Thymus (tissue), 11 donors: Measurements from ENCODE around the gene MOGAT1. TPM values are rescaled to one million over a fixed set of nuclear protein-coding genes. Genes with fewer than 3 reads are reported as not detected.
A peak's percentile ranks its signal among the peaks of the same experiment; 100 is the strongest.

ENCODE experiments used
- DNase-seq, 9 donors: peaks; one replicate each; pipeline ENCODE4 v3.0.0-alpha.2; 2013; ENCODE audit warnings: low spot score in 9 of 9, low read depth in 6 of 9, missing footprints in 1 of 9
- H3K27ac ChIP-seq, 2 donors: one replicate each; pipeline ENCODE4 v1.5.1; 2013; ENCODE audit warnings: control low read depth in 1 of 2, low read depth in 1 of 2, low read length in 1 of 2, mild to moderate bottlenecking in 1 of 2, moderate library complexity in 1 of 2
- H3K27me3 ChIP-seq, 2 donors: one replicate each; pipeline ENCODE4 v1.5.1; 2013; ENCODE audit warnings: low read length in 1 of 2; ENCODE audit not compliant: control insufficient read depth in 2 of 2, insufficient read depth in 1 of 2
- H3K36me3 ChIP-seq, 2 donors: one replicate each; pipeline ENCODE4 v1.5.1; 2013; ENCODE audit warnings: low read length in 1 of 2, mild to moderate bottlenecking in 1 of 2, moderate library complexity in 1 of 2; ENCODE audit not compliant: control insufficient read depth in 2 of 2, insufficient read depth in 2 of 2
- H3K4me1 ChIP-seq, 2 donors: one replicate each; pipeline ENCODE4 v1.5.1; 2013; ENCODE audit warnings: low read length in 2 of 2; ENCODE audit not compliant: control insufficient read depth in 2 of 2, insufficient read depth in 2 of 2
- H3K4me3 ChIP-seq, 2 donors: one replicate each; pipeline ENCODE4 v1.5.1; 2013; ENCODE audit warnings: low read length in 2 of 2, control low read depth in 1 of 2, mild to moderate bottlenecking in 1 of 2
- H3K9me3 ChIP-seq, 2 donors: one replicate each; pipeline ENCODE4 v1.5.1; 2013; ENCODE audit warnings: low read length in 1 of 2, mild to moderate bottlenecking in 1 of 2; ENCODE audit not compliant: control insufficient read depth in 2 of 2, insufficient read depth in 1 of 2
- WGBS: extraction: QIAGEN DNeasy Blood & Tissue Kit; methylation state at CpG from one replicate; pipeline ENCODE4 v1.1.7; 2013; 5-methylcytosine and 5-hydroxymethylcytosine counted together
- polyA plus RNA-seq: library from polyadenylated mRNA; stranded (reverse); fragments of 200-250 nt; gene quantifications from one replicate; pipeline ENCODE4 v1.2.3, GENCODE V29; 2013
- total RNA-seq: library from RNA; stranded (reverse); fragments of 120-200 nt; gene quantifications from one replicate; pipeline ENCODE4 v1.2.4, GENCODE V29; 2013
- donor health status: healthy.

The MOGAT1 gene
- total and polyA plus RNA-seq, 2 donors: not detected

DNA sequence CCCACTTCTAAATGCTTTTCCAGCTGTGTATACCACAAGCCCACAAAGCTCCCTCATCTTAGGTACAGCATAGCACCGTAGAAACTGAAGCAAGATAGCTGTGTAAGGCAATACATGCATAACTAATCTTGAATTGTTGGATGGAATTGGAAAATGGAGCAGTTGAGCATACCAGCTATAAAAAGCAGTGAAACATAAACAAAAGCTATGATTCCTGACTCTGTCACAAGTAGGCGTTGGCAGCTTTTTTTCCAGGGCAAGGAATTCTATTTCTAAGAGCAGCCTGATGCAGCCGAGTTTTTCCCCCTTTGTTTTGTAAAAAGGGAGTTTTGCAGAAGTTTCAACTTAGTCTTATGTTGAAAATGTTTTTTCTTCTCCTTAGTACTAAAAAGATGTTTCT is 32.4 kb downstream of the MOGAT1 start:
- DNase-seq: no peak
- no peaks in the 10 kb centered on the region for H3K9me3 ChIP-seq
- H3K4me1 ChIP-seq: peaks cover 13 to 26% of the 10 kb centered on the region in 2 donors
- H3K27me3 ChIP-seq: no peaks in the 10 kb centered on the region
- no peak overlapping the region for H3K4me3 ChIP-seq
- no peak overlapping the region for H3K27ac ChIP-seq
- 66% methylated on average over 3 of the region's 3 CpGs for WGBS
- H3K36me3 ChIP-seq: no peaks in the 10 kb centered on the region

DNA sequence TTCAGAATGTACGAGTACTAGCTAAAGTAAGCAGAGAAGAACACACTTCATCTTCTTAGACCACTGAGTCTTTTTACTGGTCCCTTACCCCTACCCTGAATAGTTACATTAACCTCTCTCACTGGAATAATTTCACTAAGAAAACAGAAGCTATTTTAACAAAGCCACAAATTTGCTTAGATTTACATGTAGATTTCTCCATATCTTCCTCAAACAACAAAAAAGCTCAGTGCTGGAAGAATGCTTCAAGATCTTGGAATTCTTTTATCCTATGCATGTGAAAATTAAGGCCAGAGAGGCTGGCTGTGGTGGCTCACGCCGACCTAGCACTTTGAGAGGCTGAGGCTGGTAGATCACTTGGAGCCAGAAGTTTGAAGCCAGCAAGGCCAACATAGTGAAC is 35.2 kb downstream of the MOGAT1 start:
- no peak overlapping the region for H3K4me3 ChIP-seq
- H3K27me3 ChIP-seq: no peaks in the 10 kb centered on the region
- H3K27ac ChIP-seq: no peak overlapping the region
- 98% methylated on average over 3 of the region's 3 CpGs for whole genome bisulfite sequencing
- no peaks in the 10 kb centered on the region for H3K36me3 ChIP-seq
- H3K9me3 ChIP-seq: no peaks in the 10 kb centered on the region
- peaks cover 16 to 29% of the 10 kb centered on the region in 2 donors for H3K4me1 ChIP-seq
- DNase-seq: no peak

DNA sequence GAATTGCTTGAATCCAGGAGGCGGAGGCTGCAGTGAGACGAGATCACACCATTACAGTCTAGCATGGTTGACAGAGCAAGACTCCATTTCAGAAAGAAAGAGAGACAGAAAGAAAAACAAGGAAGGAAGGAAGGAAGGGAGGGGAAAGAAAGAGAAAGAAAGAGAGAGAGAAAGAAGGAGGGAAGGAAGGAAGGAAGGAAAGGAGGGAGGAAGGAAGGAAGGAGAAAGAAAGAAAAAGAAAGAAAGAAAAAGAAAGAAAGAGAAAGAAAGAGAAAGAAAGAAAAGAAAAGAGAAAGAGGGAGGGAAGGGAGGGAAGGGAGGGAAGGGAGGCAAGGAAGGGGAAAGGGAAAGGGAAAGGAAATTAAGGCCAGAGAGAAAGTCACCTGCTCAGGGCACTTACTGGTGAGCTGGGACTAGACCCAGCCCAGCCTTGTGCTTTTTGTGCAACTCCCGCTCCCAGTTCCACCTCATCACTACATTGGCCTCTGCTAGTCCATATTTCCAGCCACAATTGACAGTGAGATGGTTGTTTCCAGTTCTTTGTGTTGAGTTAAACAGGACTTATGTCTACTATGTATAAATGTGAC is 35.7 kb downstream of the MOGAT1 start:
- Histone ChIP-seq H3K4me3 (no peak overlapping the region), H3K9me3 (no peaks in the 10 kb centered on the region), H3K36me3 (no peaks in the 10 kb centered on the region), H3K27ac (peak overlapping the region in 1 of 2 donors; percentile 40), H3K27me3 (no peaks in the 10 kb centered on the region), H3K4me1 (peaks cover 12 to 24% of the 10 kb centered on the region in 2 donors)
- DNase-seq: no peak
- 94% methylated on average over 3 of the region's 3 CpGs for WGBS

DNA sequence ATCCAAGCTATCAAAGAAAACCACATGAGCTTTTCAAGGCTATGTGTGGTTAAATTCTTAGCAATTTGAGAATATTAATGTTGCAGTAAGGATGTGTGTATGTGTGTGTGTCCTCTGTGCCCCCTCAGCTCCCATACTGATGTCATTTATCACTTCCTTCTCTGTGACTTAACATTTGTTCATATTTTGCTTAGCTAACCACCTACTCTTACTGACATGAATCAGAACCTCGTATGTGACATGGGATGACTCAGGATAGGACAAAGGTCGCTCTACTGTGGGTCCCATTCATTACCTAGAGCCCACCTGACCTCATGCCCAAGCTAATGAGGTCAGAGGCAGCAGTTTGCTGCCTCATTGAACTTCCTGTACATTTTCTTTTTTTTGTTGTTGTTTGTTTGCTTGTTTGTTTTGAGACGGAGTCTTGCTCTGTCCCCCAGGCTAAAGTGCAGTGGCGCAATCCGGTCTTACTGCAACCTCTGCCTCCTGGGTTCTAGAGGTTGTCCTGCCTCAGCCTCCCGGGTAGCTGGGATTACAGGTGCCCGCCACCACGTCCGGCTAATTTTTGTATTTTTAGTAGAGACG is 36.3 kb downstream of the MOGAT1 start:
- Histone ChIP-seq H3K4me3 (no peak overlapping the region), H3K27me3 (no peaks in the 10 kb centered on the region), H3K4me1 (peaks cover 12 to 24% of the 10 kb centered on the region in 2 donors), H3K27ac (peak overlapping the region in 1 of 2 donors; percentile 40), H3K36me3 (no peaks in the 10 kb centered on the region), H3K9me3 (no peaks in the 10 kb centered on the region)
- peak in 3 of 9 donors; percentile 30 to 53 (median 32) for DNase-seq
- WGBS: 73% methylated on average over 10 of the region's 10 CpGs

DNA sequence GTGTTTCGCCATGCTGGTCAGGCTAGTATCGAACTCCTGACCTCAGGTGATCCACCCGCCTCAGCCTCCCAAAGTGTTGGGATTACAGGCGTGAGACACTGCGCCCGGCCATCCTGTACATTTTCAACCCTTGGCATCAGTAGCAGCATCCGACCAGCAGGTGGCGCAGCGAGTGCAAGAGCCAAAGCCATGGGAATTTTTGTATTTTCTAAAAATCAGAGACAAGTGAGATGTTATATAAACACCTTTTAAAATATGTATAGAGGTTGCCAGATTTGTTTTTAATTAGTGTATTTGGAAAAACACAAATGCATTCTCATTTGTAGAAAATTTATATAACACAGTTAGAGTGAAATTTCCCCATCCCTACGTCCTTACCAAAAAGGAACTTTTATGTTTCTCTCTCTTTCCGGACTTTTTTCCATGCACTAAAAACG is 36.8 kb downstream of the MOGAT1 start:
- Histone ChIP-seq H3K27ac (no peak overlapping the region), H3K4me3 (no peak overlapping the region), H3K4me1 (peaks cover 12 to 24% of the 10 kb centered on the region in 2 donors), H3K9me3 (no peaks in the 10 kb centered on the region), H3K27me3 (no peaks in the 10 kb centered on the region), H3K36me3 (no peaks in the 10 kb centered on the region)
- WGBS: 30% methylated on average over 12 of the region's 12 CpGs
- DNase-seq: peak in 6 of 9 donors; percentile 51 to 87 (median 78)

DNA sequence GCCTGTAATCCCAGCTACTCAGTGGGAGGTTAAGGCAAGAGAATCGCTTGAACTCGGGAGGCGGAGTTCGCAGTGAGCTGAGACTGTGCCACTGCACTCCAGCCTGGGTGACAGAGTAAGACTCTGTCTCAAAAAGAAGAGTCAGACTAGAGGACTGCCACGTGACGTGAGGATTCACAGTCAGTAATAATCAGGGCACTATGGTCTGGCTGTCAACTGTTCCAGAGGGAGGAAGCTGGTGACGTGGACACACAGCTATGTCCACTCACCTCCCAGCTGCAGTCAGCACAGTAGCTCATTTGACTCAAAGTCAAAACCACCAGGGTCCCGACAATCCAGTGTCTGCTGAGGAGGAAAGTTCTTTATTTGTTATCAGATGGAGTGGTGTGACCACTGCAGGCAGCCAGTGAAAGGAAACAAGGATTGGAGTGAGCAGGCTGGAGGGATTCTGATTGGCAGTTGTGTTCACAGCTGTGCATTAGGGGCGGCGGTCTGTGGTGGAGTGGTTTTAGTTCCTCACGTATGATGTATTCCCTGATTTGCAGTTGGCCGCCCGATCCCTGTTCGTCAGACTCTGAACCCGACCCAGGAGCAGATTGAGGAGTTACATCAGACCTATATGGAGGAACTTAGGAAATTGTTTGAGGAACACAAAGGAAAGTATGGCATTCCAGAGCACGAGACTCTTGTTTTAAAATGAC is 37.9 kb downstream of the MOGAT1 start:
- Histone ChIP-seq H3K4me1 (peaks cover 12 to 25% of the 10 kb centered on the region in 2 donors), H3K36me3 (no peaks in the 10 kb centered on the region), H3K9me3 (no peaks in the 10 kb centered on the region), H3K27ac (peak overlapping the region in 1 of 2 donors; percentile 59), H3K27me3 (no peaks in the 10 kb centered on the region), H3K4me3 (no peak overlapping the region)
- peak in 2 of 9 donors; percentile 34 to 58 for DNase-seq
- 36% methylated on average over 16 of the region's 16 CpGs for WGBS

DNA sequence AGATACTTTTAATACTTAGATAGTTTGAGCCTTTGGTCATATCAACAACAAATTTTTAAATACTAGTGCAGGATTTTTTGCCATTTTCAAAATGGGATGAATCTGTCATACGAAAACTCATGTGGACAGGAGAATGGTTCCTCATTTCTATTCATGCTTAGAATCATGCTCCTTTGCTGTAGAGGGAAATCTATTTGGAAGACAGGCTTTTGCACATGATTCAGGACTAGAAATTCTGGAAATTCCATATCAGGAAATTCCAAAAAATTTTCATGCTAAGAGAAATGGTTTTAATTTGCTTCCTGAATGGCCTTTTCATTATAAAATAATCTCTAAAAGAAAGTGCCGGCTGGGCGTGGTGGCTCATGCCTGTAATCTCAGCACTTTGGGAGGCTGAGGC is 39.3 kb downstream of the MOGAT1 start:
- no peak for DNase-seq
- no peaks in the 10 kb centered on the region for H3K27me3 ChIP-seq
- H3K4me3 ChIP-seq: no peak overlapping the region
- H3K4me1 ChIP-seq: peaks cover 22 to 36% of the 10 kb centered on the region in 2 donors
- H3K36me3 ChIP-seq: no peaks in the 10 kb centered on the region
- WGBS: 96% methylated on average over 3 of the region's 3 CpGs
- no peaks in the 10 kb centered on the region for H3K9me3 ChIP-seq
- no peak overlapping the region for H3K27ac ChIP-seq

DNA sequence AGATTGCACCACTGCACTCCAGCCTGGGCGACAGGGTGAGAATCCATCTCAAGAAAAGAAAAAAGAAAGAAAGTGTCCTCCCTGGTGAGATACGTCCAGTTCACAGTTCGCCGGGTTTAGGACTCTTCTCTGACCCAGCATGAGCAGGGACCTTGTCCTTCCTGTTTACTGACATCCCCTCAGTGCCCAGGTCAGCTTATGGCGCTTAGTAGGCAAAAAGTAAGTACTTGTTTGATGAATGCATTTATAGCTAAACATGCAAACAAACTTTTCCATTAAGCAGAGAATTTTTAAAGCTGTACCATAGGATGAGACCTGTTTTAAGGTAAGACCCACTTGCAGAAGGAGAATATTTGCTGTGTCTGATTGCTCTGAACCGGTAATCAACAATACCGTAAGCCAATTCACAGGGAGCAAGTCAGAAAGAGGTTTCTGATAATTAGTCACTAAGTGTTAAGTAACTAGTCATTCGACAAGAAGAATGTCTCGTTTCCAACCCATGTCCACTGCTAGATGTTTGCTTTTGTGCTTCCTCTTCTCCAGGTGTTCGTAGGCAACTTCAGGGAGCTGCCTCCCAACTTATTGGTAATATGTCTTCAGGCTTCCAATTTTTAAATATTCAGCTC is 40.0 kb downstream of the MOGAT1 start:
- Histone ChIP-seq H3K27ac (no peak overlapping the region), H3K9me3 (no peaks in the 10 kb centered on the region), H3K4me1 (peaks cover 28 to 42% of the 10 kb centered on the region in 2 donors), H3K36me3 (no peaks in the 10 kb centered on the region), H3K27me3 (no peaks in the 10 kb centered on the region), H3K4me3 (no peak overlapping the region)
- no peak for DNase-seq
- 96% methylated on average over 10 of the region's 10 CpGs for WGBS

DNA sequence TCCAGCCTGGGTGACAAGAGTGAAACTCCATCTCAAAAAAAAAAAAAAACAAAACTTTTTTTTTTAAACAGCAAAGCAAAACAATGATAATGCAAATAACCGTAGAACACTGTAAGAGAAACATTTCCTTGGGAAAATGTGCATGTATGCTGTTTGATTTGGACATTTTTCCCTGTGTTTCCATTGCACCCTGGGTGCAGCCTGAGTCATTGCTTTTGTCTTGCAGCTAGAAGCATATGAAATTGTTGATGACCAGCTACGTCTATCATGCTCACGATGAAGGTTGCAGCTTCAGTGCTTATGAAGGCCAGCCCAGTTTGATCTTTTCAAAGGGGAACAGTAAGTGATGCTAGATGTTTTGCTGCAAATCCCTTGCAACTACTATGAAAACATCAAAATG is 41.5 kb downstream of the MOGAT1 start:
- Histone ChIP-seq H3K27me3 (no peaks in the 10 kb centered on the region), H3K4me1 (peaks cover 23 to 47% of the 10 kb centered on the region in 2 donors), H3K36me3 (no peaks in the 10 kb centered on the region), H3K9me3 (peaks cover 0 to 6% of the 10 kb centered on the region in 2 donors), H3K4me3 (no peak overlapping the region), H3K27ac (no peak overlapping the region)
- DNase-seq: no peak
- 96% methylated on average over 3 of the region's 3 CpGs for WGBS
